Measurements from ENCODE around the gene KLF13.

- TF ChIP-seq PAX8 (IDR thresholded peaks at IDR 0.05) (no peak), CTCF (IDR thresholded peaks at IDR 0.05 in 2 of 3, conservative IDR thresholded peaks at IDR 0.05 in 1 of 3; ENCODE audit: control insufficient read depth in 2 of 3, extremely low read depth in 1 of 3, insufficient read depth in 1 of 3, low read depth in 3 of 3, low read length in 3 of 3) (no peak), TCF7 (IDR thresholded peaks at IDR 0.05; ENCODE audit: borderline replicate concordance) (no peak), NFYA (IDR thresholded peaks at IDR 0.05; ENCODE audit: borderline replicate concordance, low read depth, low read length) (no peak), ZNF687 (IDR thresholded peaks at IDR 0.05) (no peak), ATF7 (IDR thresholded peaks at IDR 0.05; ENCODE audit: low read depth) (no peak), EED (IDR thresholded peaks at IDR 0.05; ENCODE audit: low read depth) (no peak), POLR2A (IDR thresholded peaks at IDR 0.05; ENCODE audit: low read depth, low read length) (no peak)
- TF ChIP-seq, protein P1, sequence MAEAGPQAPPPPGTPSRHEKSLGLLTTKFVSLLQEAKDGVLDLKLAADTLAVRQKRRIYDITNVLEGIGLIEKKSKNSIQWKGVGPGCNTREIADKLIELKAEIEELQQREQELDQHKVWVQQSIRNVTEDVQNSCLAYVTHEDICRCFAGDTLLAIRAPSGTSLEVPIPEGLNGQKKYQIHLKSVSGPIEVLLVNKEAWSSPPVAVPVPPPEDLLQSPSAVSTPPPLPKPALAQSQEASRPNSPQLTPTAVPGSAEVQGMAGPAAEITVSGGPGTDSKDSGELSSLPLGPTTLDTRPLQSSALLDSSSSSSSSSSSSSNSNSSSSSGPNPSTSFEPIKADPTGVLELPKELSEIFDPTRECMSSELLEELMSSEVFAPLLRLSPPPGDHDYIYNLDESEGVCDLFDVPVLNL (IDR thresholded peaks at IDR 0.05; ENCODE audit: low read depth, low read length): no peak
- TF ChIP-seq, protein P2, sequence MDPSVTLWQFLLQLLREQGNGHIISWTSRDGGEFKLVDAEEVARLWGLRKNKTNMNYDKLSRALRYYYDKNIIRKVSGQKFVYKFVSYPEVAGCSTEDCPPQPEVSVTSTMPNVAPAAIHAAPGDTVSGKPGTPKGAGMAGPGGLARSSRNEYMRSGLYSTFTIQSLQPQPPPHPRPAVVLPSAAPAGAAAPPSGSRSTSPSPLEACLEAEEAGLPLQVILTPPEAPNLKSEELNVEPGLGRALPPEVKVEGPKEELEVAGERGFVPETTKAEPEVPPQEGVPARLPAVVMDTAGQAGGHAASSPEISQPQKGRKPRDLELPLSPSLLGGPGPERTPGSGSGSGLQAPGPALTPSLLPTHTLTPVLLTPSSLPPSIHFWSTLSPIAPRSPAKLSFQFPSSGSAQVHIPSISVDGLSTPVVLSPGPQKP (IDR thresholded peaks at IDR 0.05; ENCODE audit: low read depth, low read length): no peak
Measured at GRCh38 chr15:31294067-31294466, 32.6 kb upstream of the KLF13 start.
